Heart left ventricle (tissue), 16 donors: Measurements from ENCODE around the gene IFNGR2. TPM values are rescaled to one million over a fixed set of nuclear protein-coding genes. Genes with fewer than 3 reads are reported as not detected.

ENCODE experiments used
- ATAC-seq, 4 donors: fragments of 200-7000 bp; cut with Tn5 transposase; one replicate each; pipeline ENCODE4 v1.9.1; 2020 to 2022; ENCODE audit warnings: moderate library complexity in 4 of 4, mild to moderate bottlenecking in 3 of 4, moderate number of reproducible peaks in 1 of 4
- DNase-seq, 5 donors: peaks; one replicate each; pipeline ENCODE4 v3.0.0-alpha.2; 2020
- H3K27ac ChIP-seq, 12 donors: fragments of 200-600 bp; sonication (generic) in 4 of 12; one replicate each; pipeline versions ENCODE4 v1.5.0 to v1.8.0; 2016 to 2022; ENCODE audit warnings: mild to moderate bottlenecking in 2 of 12
- H3K27me3 ChIP-seq, 9 donors: fragments of 200-600 bp; sonication (generic) in 2 of 9; one replicate each; pipeline versions ENCODE4 v1.5.1 to v1.8.0; 2016 to 2022; ENCODE audit warnings: mild to moderate bottlenecking in 3 of 9
- H3K36me3 ChIP-seq, 9 donors: fragments of 200-600 bp; sonication (generic) in 2 of 9; one replicate each; pipeline versions ENCODE4 v1.5.0 to v1.8.0; 2018 to 2022; ENCODE audit warnings: mild to moderate bottlenecking in 2 of 9
- H3K4me1 ChIP-seq, 12 donors: fragments of 200-600 bp; sonication (generic) in 4 of 12; one replicate each; pipeline versions ENCODE4 v1.5.0 to v1.8.0; 2016 to 2022; ENCODE audit warnings: mild to moderate bottlenecking in 3 of 12
- H3K4me3 ChIP-seq, 12 donors: fragments of 200-600 bp; sonication (generic) in 4 of 12; one replicate each; pipeline versions ENCODE4 v1.5.0 to v1.8.0; 2017 to 2022; ENCODE audit warnings: mild to moderate bottlenecking in 9 of 12, moderate library complexity in 4 of 12
- H3K9me3 ChIP-seq, 12 donors: fragments of 200-600 bp; sonication (generic) in 4 of 12; one replicate each; pipeline versions ENCODE4 v1.5.0 to v1.8.0; 2016 to 2022; ENCODE audit warnings: mild to moderate bottlenecking in 1 of 12
- POLR2A ChIP-seq, 2 donors: fragments of 450-650 bp; IDR thresholded peaks; one replicate each; pipeline ENCODE4 v1.6.1; 2017; ENCODE audit warnings: antibody characterized with exemption in 2 of 2, mild to moderate bottlenecking in 2 of 2, moderate library complexity in 2 of 2
- WGBS, 4 donors: extraction: QIAGEN DNeasy Blood & Tissue Kit in 2 of 4; methylation state at CpG; one replicate each; pipeline versions ENCODE4 v1.1.5 to v1.1.7; 2013 to 2018; 5-methylcytosine and 5-hydroxymethylcytosine counted together
- intact Hi-C, 10 donors: fragments of 100-400 bp; cut with DNase I; formaldehyde crosslinking; loops; one replicate each; pipeline versions ENCODE4 v1.11.1 to v1.14.2; 2022
- polyA plus RNA-seq, 2 donors: library from polyadenylated mRNA; stranded (reverse); fragments of 200-250 nt; gene quantifications; one replicate each; pipeline ENCODE4 v1.2.3, GENCODE V29; 2013
- total RNA-seq, 9 donors: library from RNA; depleted of rRNA in 2 of 9; stranded (reverse); fragments of >200 nt in 2 of 9; fragmentation: NEBNext Ultra II Directional in 3 of 9; extraction: Animal tissue kit (Norgen Biotek cat#: 25700) in 3 of 9; gene quantifications; one replicate each; pipeline versions ENCODE4 v1.1.0 to v1.2.4, GENCODE V29; 2016 to 2023
- TF ChIP-seq, protein P1 (sequence below), 12 donors: fragments of 200-600 bp; sonication (generic) in 4 of 12; IDR thresholded peaks; one replicate each; pipeline versions ENCODE4 v1.5.0 to v1.8.0; 2018 to 2022; ENCODE audit warnings: antibody characterized with exemption in 12 of 12, mild to moderate bottlenecking in 5 of 12
- donor health status: ischemic (EF 13 %, LVEDD 7.1; RV severe dilation, severe dysfunction).
- donor health status: healthy with polysubstance abuse.
- donor health status: DM: no; HTN: yes; CAD: no.
- donor health status: DM: no; HTN: no; CAD: no.
- donor health status: ischemic (EF 25% LVEDD 6.9; RV normal size, moderate dysfunction).
- donor health status: ischemic (EF 25% LVEDD 5.7; RV mildly dilated, moderate dysfunction).
- donor health status: healthy.
- donor health status: DM: yes; HTN: yes; CAD: no.
- donor health status: ischemic (EF 35%, LVEDD 5.7; RV mildly dilated, moderate dysfunction).
- donor health status: nonischemic (EF 11% LVEDD 7.7; RV severe dilation, severe dysfunction).
- donor health status: DM: yes; HTN: yes; CAD: no.
- donor health status: PGD.
- donor health status: ischemic (EF 29% LVEDD 5.4; RV normal size, mild dysfunction).
- donor health status: nonischemic (EF 23%, LVEDD 6.1; RV moderate dilation, normal function).

IFNGR2 gene
- total and polyA plus RNA-seq, 11 donors, result 25.1 to 83.3 (median 33.5) TPM

DNA sequence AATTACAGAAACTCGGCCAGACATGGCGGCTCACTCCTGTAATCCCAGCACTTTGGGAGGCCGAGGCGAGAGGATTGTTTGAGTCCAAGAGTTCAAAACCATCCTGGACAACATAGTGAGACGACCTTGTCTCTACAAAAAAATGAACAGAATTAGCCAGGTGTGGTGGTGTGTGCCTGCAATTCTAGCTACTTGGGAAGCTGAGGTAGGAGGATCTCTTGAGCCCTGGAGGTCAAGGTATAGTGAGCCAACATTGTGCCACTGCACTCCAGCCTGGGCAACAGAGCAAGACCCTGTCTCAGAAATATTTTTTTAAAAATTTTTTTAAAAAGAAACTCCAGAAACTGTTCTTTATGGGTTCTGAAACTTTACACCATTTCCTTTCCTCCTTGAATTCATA lies 38.4 kb upstream of the IFNGR2 start:
- no peak overlapping the region for H3K4me3 ChIP-seq
- peaks cover 0 to 28% (median 14%) of the 10 kb centered on the region in 12 donors for H3K9me3 ChIP-seq
- no peaks in the 10 kb centered on the region for H3K27me3 ChIP-seq
- no peak for ATAC-seq
- no peaks in the 10 kb centered on the region for H3K36me3 ChIP-seq
- no peak for DNase-seq
- peaks cover 0 to 36% (median 20%) of the 10 kb centered on the region in 12 donors for H3K4me1 ChIP-seq
- H3K27ac ChIP-seq, result peak overlapping the region in 1 of 12 donors; percentile 81
- WGBS, 4 donors, result 92 to 99% (median 97%) methylated on average over 5 of the region's 5 CpGs
- intact Hi-C loops, result loop anchor here in 5 of 10 donors (5.0 to 10.0 kb wide), 5 partner anchors 77 to 530 kb away; no protein-coding TSS in a partner anchor
- TF ChIP-seq, protein P1, sequence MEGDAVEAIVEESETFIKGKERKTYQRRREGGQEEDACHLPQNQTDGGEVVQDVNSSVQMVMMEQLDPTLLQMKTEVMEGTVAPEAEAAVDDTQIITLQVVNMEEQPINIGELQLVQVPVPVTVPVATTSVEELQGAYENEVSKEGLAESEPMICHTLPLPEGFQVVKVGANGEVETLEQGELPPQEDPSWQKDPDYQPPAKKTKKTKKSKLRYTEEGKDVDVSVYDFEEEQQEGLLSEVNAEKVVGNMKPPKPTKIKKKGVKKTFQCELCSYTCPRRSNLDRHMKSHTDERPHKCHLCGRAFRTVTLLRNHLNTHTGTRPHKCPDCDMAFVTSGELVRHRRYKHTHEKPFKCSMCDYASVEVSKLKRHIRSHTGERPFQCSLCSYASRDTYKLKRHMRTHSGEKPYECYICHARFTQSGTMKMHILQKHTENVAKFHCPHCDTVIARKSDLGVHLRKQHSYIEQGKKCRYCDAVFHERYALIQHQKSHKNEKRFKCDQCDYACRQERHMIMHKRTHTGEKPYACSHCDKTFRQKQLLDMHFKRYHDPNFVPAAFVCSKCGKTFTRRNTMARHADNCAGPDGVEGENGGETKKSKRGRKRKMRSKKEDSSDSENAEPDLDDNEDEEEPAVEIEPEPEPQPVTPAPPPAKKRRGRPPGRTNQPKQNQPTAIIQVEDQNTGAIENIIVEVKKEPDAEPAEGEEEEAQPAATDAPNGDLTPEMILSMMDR (IDR thresholded peaks at IDR 0.05), result no peak
- no peak for TF ChIP-seq POLR2A (IDR thresholded peaks at IDR 0.05)

DNA sequence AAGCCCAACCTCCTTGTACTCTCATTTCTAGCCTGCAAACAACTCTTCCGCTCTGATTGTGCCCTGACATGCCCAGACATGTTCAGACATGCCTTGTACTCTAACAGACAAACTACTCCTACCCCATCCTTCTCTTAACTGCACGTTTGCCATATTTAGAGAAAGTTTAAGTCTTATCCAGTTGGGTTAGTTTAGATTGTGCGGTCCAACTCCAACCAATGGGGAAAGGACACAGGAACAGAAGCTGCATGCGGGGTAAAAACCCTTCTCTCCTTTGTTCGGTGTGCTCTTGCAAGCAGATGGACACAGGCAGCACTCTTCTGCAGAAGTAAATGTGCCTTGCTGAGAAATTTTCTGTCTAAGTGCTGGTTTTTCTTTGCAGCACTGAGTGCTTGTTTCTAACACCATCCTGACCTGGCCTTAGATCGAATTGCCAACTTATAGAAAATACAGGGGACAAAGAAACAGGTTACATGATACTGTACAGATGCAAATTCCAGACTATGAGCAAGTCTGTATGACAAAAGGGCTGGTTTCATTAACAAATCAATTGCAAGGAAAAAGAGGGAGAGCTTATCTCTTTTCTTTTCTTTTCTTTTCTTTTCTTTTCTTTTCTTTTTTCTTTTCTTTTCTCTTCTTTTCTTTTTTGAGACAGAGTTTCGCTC lies 35.8 kb upstream of the IFNGR2 start:
- peaks cover 0 to 23% (median 0%) of the 10 kb centered on the region in 12 donors for H3K4me1 ChIP-seq
- DNase-seq (no peak), ATAC-seq (no peak)
- H3K36me3 ChIP-seq, result no peaks in the 10 kb centered on the region
- H3K9me3 ChIP-seq, result peaks cover 0 to 28% (median 15%) of the 10 kb centered on the region in 12 donors
- intact Hi-C loops, result loop anchor here in 3 of 10 donors (10.0 kb wide), 3 partner anchors 77 to 533 kb away; no protein-coding TSS in a partner anchor
- no peak overlapping the region for H3K4me3 ChIP-seq
- no peak for TF ChIP-seq POLR2A (IDR thresholded peaks at IDR 0.05)
- TF ChIP-seq, protein P1 (IDR thresholded peaks at IDR 0.05), result no peak
- no peaks in the 10 kb centered on the region for H3K27me3 ChIP-seq
- WGBS, 4 donors, result 86 to 88% (median 88%) methylated on average over 7 of the region's 7 CpGs
- H3K27ac ChIP-seq, result no peak overlapping the region

- H3K27me3 ChIP-seq, result no peaks in the 10 kb centered on the region
- H3K4me1 ChIP-seq, result peaks cover 0 to 24% (median 0%) of the 10 kb centered on the region in 12 donors
- TF ChIP-seq, protein P1 (IDR thresholded peaks at IDR 0.05), result no peak
- no peak for TF ChIP-seq POLR2A (IDR thresholded peaks at IDR 0.05)
- no peak for DNase-seq
- H3K27ac ChIP-seq, result no peak overlapping the region
- intact Hi-C loops, result loop anchor here in 3 of 10 donors (10.0 kb wide), 3 partner anchors 77 to 533 kb away; no protein-coding TSS in a partner anchor
- H3K36me3 ChIP-seq, result no peaks in the 10 kb centered on the region
- no peak overlapping the region for H3K4me3 ChIP-seq
- 82 to 84% (median 83%) methylated on average over 4 of the region's 4 CpGs for WGBS, 4 donors
- H3K9me3 ChIP-seq, result peaks cover 0 to 28% (median 15%) of the 10 kb centered on the region in 12 donors
- ATAC-seq, result no peak
These were observed 35.1 kb upstream of the IFNGR2 start for GRCh38 chr21:33368124-33368523.

- no peak for ATAC-seq
These were observed 34.6 kb upstream of the IFNGR2 start for GRCh38 chr21:33368576-33368975.

More at GRCh38 chr21:33368576-33368975, 34.6 kb upstream of the IFNGR2 start:
- Histone ChIP-seq H3K27me3 (no peaks in the 10 kb centered on the region), H3K4me3 (no peak overlapping the region), H3K9me3 (peaks cover 0 to 28% (median 15%) of the 10 kb centered on the region in 12 donors), H3K4me1 (peaks cover 0 to 28% (median 0%) of the 10 kb centered on the region in 12 donors), H3K36me3 (no peaks in the 10 kb centered on the region), H3K27ac (no peak overlapping the region)
- DNase-seq, result no peak
- intact Hi-C loops, result loop anchor here in 3 of 10 donors (10.0 kb wide), 3 partner anchors 76 to 534 kb away; no protein-coding TSS in a partner anchor
- TF ChIP-seq, protein P1 (IDR thresholded peaks at IDR 0.05), result no peak
- 86 to 93% (median 88%) methylated on average over 3 of the region's 3 CpGs for WGBS, 4 donors
